Breast epithelium (tissue), 4 donors: ENCODE measurements around the gene ATP2A1. TPM values are rescaled to one million over a fixed set of nuclear protein-coding genes. Genes with fewer than 3 reads are reported as not detected.

Experiments
- DNase-seq, 2 donors: peaks; one replicate each; pipeline ENCODE4 v3.0.0-alpha.2; 2019; ENCODE audit warnings: low spot score in 2 of 2
- H3K27ac ChIP-seq, 2 donors: fragments of 200-600 bp; sonication (generic) in 1 of 2; one replicate each; pipeline ENCODE4 v1.5.1; 2016 to 2019; ENCODE audit warnings: mild to moderate bottlenecking in 1 of 2
- H3K27me3 ChIP-seq, 2 donors: fragments of 200-600 bp; sonication (generic) in 1 of 2; one replicate each; pipeline versions ENCODE4 v1.5.1 to v1.6.0; 2017 to 2019; ENCODE audit warnings: control low read depth in 1 of 2, mild to moderate bottlenecking in 1 of 2
- H3K36me3 ChIP-seq: fragments of 200-600 bp; one replicate; pipeline ENCODE4 v1.5.1; 2019
- H3K4me1 ChIP-seq, 2 donors: fragments of 200-600 bp; sonication (generic); one replicate each; pipeline ENCODE4 v1.5.1; 2016 to 2019; ENCODE audit warnings: control low read depth in 1 of 2
- H3K4me3 ChIP-seq, 3 donors: fragments of 200-600 bp; sonication (generic); 1 replicate in 2 of 3; 2 replicates in 1 of 3; pipeline ENCODE4 v1.5.1; 2016 to 2019; ENCODE audit warnings: mild to moderate bottlenecking in 3 of 3, moderate library complexity in 2 of 3
- H3K9me3 ChIP-seq, 2 donors: fragments of 200-600 bp; sonication (generic) in 1 of 2; one replicate each; pipeline ENCODE4 v1.5.1; 2016 to 2019; ENCODE audit warnings: control low read depth in 1 of 2
- POLR2A ChIP-seq: fragments of 450-650 bp; IDR thresholded peaks from one replicate; pipeline ENCODE4 v1.6.1; 2016; ENCODE audit warnings: antibody characterized with exemption, mild to moderate bottlenecking, moderate library complexity
- POLR2AphosphoS5 ChIP-seq, 3 donors: sonication (generic); formaldehyde crosslinking; IDR thresholded peaks; one replicate each; pipeline ENCODE4 v1.6.1; 2017; ENCODE audit warnings: antibody characterized with exemption in 3 of 3
- intact Hi-C: fragments of 100-400 bp; cut with DNase I; formaldehyde crosslinking; loops from one replicate; pipeline ENCODE4 v1.15.1; 2023; ENCODE audit warnings: low total_unique reads
- total RNA-seq, 3 donors: library from RNA; depleted of rRNA; stranded (reverse); fragments of >200 nt; gene quantifications; one replicate each; pipeline ENCODE4 v1.1.0, GENCODE V29; 2016
- TF ChIP-seq, protein P1 (sequence below), 3 donors: fragments of 450-650 bp; IDR thresholded peaks; one replicate each; pipeline ENCODE4 v1.5.1; 2016 to 2017; ENCODE audit warnings: antibody characterized with exemption in 3 of 3, mild to moderate bottlenecking in 3 of 3, moderate library complexity in 3 of 3

ATP2A1 gene
- total RNA-seq, 3 donors from 2014 or later, result 0.15 to 0.48 (median 0.33) TPM

- Histone ChIP-seq H3K36me3 (no peaks in the 10 kb centered on the region), H3K27me3 (no peaks in the 10 kb centered on the region), H3K4me3 (no peak overlapping the region), H3K27ac (no peak overlapping the region), H3K9me3 (no peaks in the 10 kb centered on the region), H3K4me1 (peaks cover 0 to 7% of the 10 kb centered on the region in 2 donors)
- DNase-seq, result no peak
- TF ChIP-seq, protein P1, sequence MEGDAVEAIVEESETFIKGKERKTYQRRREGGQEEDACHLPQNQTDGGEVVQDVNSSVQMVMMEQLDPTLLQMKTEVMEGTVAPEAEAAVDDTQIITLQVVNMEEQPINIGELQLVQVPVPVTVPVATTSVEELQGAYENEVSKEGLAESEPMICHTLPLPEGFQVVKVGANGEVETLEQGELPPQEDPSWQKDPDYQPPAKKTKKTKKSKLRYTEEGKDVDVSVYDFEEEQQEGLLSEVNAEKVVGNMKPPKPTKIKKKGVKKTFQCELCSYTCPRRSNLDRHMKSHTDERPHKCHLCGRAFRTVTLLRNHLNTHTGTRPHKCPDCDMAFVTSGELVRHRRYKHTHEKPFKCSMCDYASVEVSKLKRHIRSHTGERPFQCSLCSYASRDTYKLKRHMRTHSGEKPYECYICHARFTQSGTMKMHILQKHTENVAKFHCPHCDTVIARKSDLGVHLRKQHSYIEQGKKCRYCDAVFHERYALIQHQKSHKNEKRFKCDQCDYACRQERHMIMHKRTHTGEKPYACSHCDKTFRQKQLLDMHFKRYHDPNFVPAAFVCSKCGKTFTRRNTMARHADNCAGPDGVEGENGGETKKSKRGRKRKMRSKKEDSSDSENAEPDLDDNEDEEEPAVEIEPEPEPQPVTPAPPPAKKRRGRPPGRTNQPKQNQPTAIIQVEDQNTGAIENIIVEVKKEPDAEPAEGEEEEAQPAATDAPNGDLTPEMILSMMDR (IDR thresholded peaks at IDR 0.05), result no peak
- TF ChIP-seq POLR2A (no peak), POLR2AphosphoS5 (IDR thresholded peaks at IDR 0.05) (no peak)
- intact Hi-C loops, result no loop called here
Observed at GRCh38 chr16:28927815-28928214, 49.5 kb downstream of the ATP2A1 start.

GRCh38 chr16:28930203-28930602 is 51.9 kb downstream of the ATP2A1 start:
- no peaks in the 10 kb centered on the region for H3K9me3 ChIP-seq
- DNase-seq, result no peak
- intact Hi-C loops, result no loop called here
- no peak overlapping the region for H3K4me3 ChIP-seq
- H3K36me3 ChIP-seq, result no peaks in the 10 kb centered on the region
- H3K27me3 ChIP-seq, result no peaks in the 10 kb centered on the region
- H3K27ac ChIP-seq, result no peak overlapping the region
- TF ChIP-seq POLR2A, result no peak
- TF ChIP-seq, protein P1 (IDR thresholded peaks at IDR 0.05), result no peak
- no peak for TF ChIP-seq POLR2AphosphoS5 (IDR thresholded peaks at IDR 0.05)
- H3K4me1 ChIP-seq, result no peaks in the 10 kb centered on the region

DNA sequence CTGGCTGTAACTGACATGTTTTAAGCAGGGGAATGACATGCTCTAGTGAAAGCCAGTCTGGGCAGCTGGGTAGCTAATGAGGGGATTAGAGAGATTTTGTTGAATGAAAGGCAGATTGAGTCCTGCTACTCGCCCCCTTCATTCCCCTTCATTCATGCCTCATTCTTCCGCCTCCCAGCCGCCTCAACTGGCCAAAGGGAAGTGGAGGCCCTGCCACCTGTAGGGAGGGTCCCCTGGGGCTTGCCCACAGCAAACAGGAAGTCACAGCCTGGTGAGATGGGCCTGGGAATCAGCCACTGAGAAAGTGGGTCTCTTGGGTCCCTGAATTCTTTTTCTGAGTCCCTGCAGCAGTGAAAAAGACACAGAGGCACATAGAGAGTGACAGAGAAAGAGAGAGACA is 52.4 kb downstream of the ATP2A1 start:
- no peaks in the 10 kb centered on the region for H3K9me3 ChIP-seq
- intact Hi-C loops, result no loop called here

GRCh38 chr16:28931801-28932225 is 53.5 kb downstream of the ATP2A1 start, which contains the start of gene CD19:
Gene CD19, plus strand, starts transcription at chr16:28931971. Its CDS starts 30 bp downstream, at chr16:28932001.
- H3K9me3 ChIP-seq, result no peaks in the 10 kb centered on the region
- intact Hi-C loops, result no loop called here
- no peak for DNase-seq
- no peak within 1 kb of the TSS for H3K4me3 ChIP-seq
- H3K4me1 ChIP-seq, result no peaks in the 10 kb centered on the region
- H3K27ac ChIP-seq, result no peak within 1 kb of the TSS
- TF ChIP-seq POLR2AphosphoS5 (IDR thresholded peaks at IDR 0.05), result no peak
- TF ChIP-seq, protein P1 (IDR thresholded peaks at IDR 0.05), result no peak
- TF ChIP-seq POLR2A, result no peak
- H3K36me3 ChIP-seq, result no peaks in the 10 kb centered on the region
- H3K27me3 ChIP-seq, result no peaks in the 10 kb centered on the region

More for the DNA sequence above, 52.4 kb downstream of the ATP2A1 start:
- Histone ChIP-seq H3K4me3 (no peak overlapping the region), H3K36me3 (no peaks in the 10 kb centered on the region), H3K27me3 (no peaks in the 10 kb centered on the region), H3K27ac (no peak overlapping the region), H3K4me1 (no peaks in the 10 kb centered on the region)
- TF ChIP-seq, protein P1 (IDR thresholded peaks at IDR 0.05), result no peak
- TF ChIP-seq POLR2A (no peak), POLR2AphosphoS5 (IDR thresholded peaks at IDR 0.05) (no peak)
- DNase-seq, result no peak

GRCh38 chr16:28932339-28933141 is 54.3 kb downstream of the ATP2A1 start:
- Histone ChIP-seq H3K27ac (no peak overlapping the region), H3K9me3 (no peaks in the 10 kb centered on the region), H3K36me3 (no peaks in the 10 kb centered on the region), H3K4me1 (no peaks in the 10 kb centered on the region), H3K27me3 (no peaks in the 10 kb centered on the region), H3K4me3 (no peak overlapping the region)
- no peak for DNase-seq
- intact Hi-C loops, result no loop called here
- TF ChIP-seq POLR2AphosphoS5 (IDR thresholded peaks at IDR 0.05) (no peak), POLR2A (no peak)
- TF ChIP-seq, protein P1 (IDR thresholded peaks at IDR 0.05), result no peak
